ENCODE measurements around the gene MALRD1.

- TF ChIP-seq, protein P1, sequence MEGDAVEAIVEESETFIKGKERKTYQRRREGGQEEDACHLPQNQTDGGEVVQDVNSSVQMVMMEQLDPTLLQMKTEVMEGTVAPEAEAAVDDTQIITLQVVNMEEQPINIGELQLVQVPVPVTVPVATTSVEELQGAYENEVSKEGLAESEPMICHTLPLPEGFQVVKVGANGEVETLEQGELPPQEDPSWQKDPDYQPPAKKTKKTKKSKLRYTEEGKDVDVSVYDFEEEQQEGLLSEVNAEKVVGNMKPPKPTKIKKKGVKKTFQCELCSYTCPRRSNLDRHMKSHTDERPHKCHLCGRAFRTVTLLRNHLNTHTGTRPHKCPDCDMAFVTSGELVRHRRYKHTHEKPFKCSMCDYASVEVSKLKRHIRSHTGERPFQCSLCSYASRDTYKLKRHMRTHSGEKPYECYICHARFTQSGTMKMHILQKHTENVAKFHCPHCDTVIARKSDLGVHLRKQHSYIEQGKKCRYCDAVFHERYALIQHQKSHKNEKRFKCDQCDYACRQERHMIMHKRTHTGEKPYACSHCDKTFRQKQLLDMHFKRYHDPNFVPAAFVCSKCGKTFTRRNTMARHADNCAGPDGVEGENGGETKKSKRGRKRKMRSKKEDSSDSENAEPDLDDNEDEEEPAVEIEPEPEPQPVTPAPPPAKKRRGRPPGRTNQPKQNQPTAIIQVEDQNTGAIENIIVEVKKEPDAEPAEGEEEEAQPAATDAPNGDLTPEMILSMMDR (IDR thresholded peaks at IDR 0.05), result no peak
- no peak for TF ChIP-seq EZH2 (IDR thresholded peaks at IDR 0.05)
Observed at GRCh38 chr10:19638182-19638895, 589.7 kb downstream of the MALRD1 start.

All from neural progenitor cell (in vitro differentiated cells).